Measurements from ENCODE around the gene RFX2.

The RFX2 gene

GRCh38 chr19:6059396-6059947 is 50.8 kb downstream of the RFX2 start:
- no peak for DNase-seq (ENCODE audit: low read depth)
- H3K4me3 ChIP-seq (ENCODE audit: low read length): no peak overlapping the region
- no peak for TF ChIP-seq CTCF (conservative IDR thresholded peaks at IDR 0.05; ENCODE audit: low read length)

GRCh38 chr19:6058518-6059201 is 51.6 kb downstream of the RFX2 start:
- TF ChIP-seq CTCF (conservative IDR thresholded peaks at IDR 0.05; ENCODE audit: low read length): no peak

GRCh38 chr19:6057651-6058517 is 52.4 kb downstream of the RFX2 start:
- H3K4me3 ChIP-seq (ENCODE audit: low read length): no peak overlapping the region
- peak; percentile 24; the same call in 1 of the 2 replicates for TF ChIP-seq CTCF (conservative IDR thresholded peaks at IDR 0.05; ENCODE audit: low read length)
- DNase-seq (ENCODE audit: low read depth): no peak

More at GRCh38 chr19:6058518-6059201, 51.6 kb downstream of the RFX2 start:
- H3K4me3 ChIP-seq (ENCODE audit: low read length): no peak overlapping the region
- no peak for DNase-seq (ENCODE audit: low read depth)

GRCh38 chr19:6056801-6057650 is 53.3 kb downstream of the RFX2 start:
- DNase-seq (ENCODE audit: low read depth): peak; percentile 99
- peak overlapping the region; percentile 39 for H3K4me3 ChIP-seq (ENCODE audit: low read length)
- TF ChIP-seq CTCF (conservative IDR thresholded peaks at IDR 0.05; ENCODE audit: low read length): no peak

GRCh38 chr19:6056282-6056741 is 54.0 kb downstream of the RFX2 start:
- peak overlapping the region; percentile 39 for H3K4me3 ChIP-seq (ENCODE audit: low read length)
- no peak for TF ChIP-seq CTCF (conservative IDR thresholded peaks at IDR 0.05; ENCODE audit: low read length)
- no peak for DNase-seq (ENCODE audit: low read depth)

GRCh38 chr19:6055013-6055795 is 55.1 kb downstream of the RFX2 start:
- no peak overlapping the region for H3K4me3 ChIP-seq (ENCODE audit: low read length)
- DNase-seq (ENCODE audit: low read depth): no peak
- no peak for TF ChIP-seq CTCF (conservative IDR thresholded peaks at IDR 0.05; ENCODE audit: low read length)
